SK-N-SH treated with all-trans-retinoic acid at 6 μM for 48 hours (cell line): ENCODE measurements around the gene CLEC4F.

Experiments used
- ARNTL ChIP-seq: fragments of 450-650 bp; formaldehyde crosslinking; IDR thresholded peaks from 2 replicates; pipeline ENCODE4 v1.5.0; 2020; ENCODE audit warnings: low read depth, mild to moderate bottlenecking, moderate library complexity, borderline replicate concordance
- BACH2 ChIP-seq: fragments of 250-450 bp; sonication (Bioruptor Pico); IDR thresholded peaks from 2 replicates; pipeline ENCODE4 v1.9.0; 2021; ENCODE audit warnings: mild to moderate bottlenecking, borderline replicate concordance
- ESRRG ChIP-seq: fragments of 250-450 bp; sonication (Bioruptor Pico); IDR thresholded peaks from 2 replicates; pipeline ENCODE4 v1.6.1; 2021; ENCODE audit warnings: mild to moderate bottlenecking
- PATZ1 ChIP-seq: fragments of 250-450 bp; sonication (Bioruptor Pico); IDR thresholded peaks from 2 replicates; pipeline ENCODE4 v1.8.0; 2020; ENCODE audit warnings: mild to moderate bottlenecking, moderate library complexity, borderline replicate concordance
- POU6F1 ChIP-seq: fragments of 250-450 bp; sonication (Bioruptor Pico); IDR thresholded peaks from 2 replicates; pipeline ENCODE4 v1.8.0; 2021; ENCODE audit warnings: low read depth, mild to moderate bottlenecking, moderate library complexity, borderline replicate concordance
- PPARA ChIP-seq: fragments of 250-450 bp; sonication (Bioruptor Pico); IDR thresholded peaks from 2 replicates; pipeline ENCODE4 v1.5.0; 2020; ENCODE audit warnings: mild to moderate bottlenecking, borderline replicate concordance
- RARB ChIP-seq: fragments of 250-450 bp; sonication (Bioruptor Pico); IDR thresholded peaks from 2 replicates; pipeline ENCODE4 v1.8.0; 2021; ENCODE audit warnings: mild to moderate bottlenecking, moderate library complexity
- TCF4 ChIP-seq: fragments of 250-450 bp; sonication (Bioruptor Pico); IDR thresholded peaks from 2 replicates; pipeline ENCODE4 v1.8.0; 2021; ENCODE audit warnings: mild to moderate bottlenecking, moderate library complexity, borderline replicate concordance
- TOX ChIP-seq: fragments of 250-450 bp; sonication (Bioruptor Pico); IDR thresholded peaks from 2 replicates; pipeline ENCODE4 v1.8.0; 2021; ENCODE audit warnings: mild to moderate bottlenecking, moderate library complexity, borderline replicate concordance
- TSHZ2 ChIP-seq: fragments of 250-450 bp; sonication (Bioruptor Pico); IDR thresholded peaks from 2 replicates; pipeline ENCODE4 v1.5.0; 2020; ENCODE audit warnings: mild to moderate bottlenecking, moderate library complexity
- ZC3H10 ChIP-seq: fragments of 250-450 bp; sonication (Bioruptor Pico); IDR thresholded peaks from 2 replicates; pipeline ENCODE4 v1.5.1; 2021; ENCODE audit warnings: mild to moderate bottlenecking, moderate library complexity
- ZFP3 ChIP-seq: fragments of 250-450 bp; sonication (Bioruptor Pico); IDR thresholded peaks from 2 replicates; pipeline ENCODE4 v1.5.0; 2020; ENCODE audit warnings: mild to moderate bottlenecking, moderate library complexity
- ZNF565 ChIP-seq: fragments of 450-650 bp; formaldehyde crosslinking; conservative IDR thresholded peaks from 2 replicates; pipeline ENCODE4 v1.5.0; 2020; ENCODE audit warnings: low read depth, mild to moderate bottlenecking, moderate library complexity
- ZNF8 ChIP-seq: fragments of 450-650 bp; formaldehyde crosslinking; IDR thresholded peaks from 2 replicates; pipeline ENCODE4 v1.5.0; 2020; ENCODE audit warnings: mild to moderate bottlenecking, moderate library complexity

- no peak for TF ChIP-seq ZC3H10 (CRISPR knock-in tag)
- TF ChIP-seq POU6F1 (CRISPR knock-in tag): no peak
- no peak for TF ChIP-seq PATZ1 (CRISPR knock-in tag)
- no peak for TF ChIP-seq RARB (CRISPR knock-in tag)
- TF ChIP-seq ARNTL: no peak
- TF ChIP-seq ZFP3 (CRISPR knock-in tag): no peak
- TF ChIP-seq TCF4 (CRISPR knock-in tag): no peak
- TF ChIP-seq ESRRG: no peak
- TF ChIP-seq PPARA: no peak
- no peak for TF ChIP-seq ZNF565 (CRISPR knock-in tag)
- no peak for TF ChIP-seq TSHZ2 (CRISPR knock-in tag)
- TF ChIP-seq BACH2: no peak
- no peak for TF ChIP-seq ZNF8 (CRISPR knock-in tag)
- no peak for TF ChIP-seq TOX
These were observed 54.9 kb downstream of the CLEC4F start for GRCh38 chr2:70765507-70765906.
